Smooth muscle cell (in vitro differentiated cells): ENCODE results near the gene SARDH. TPM values are rescaled to one million over a fixed set of nuclear protein-coding genes. Genes with fewer than 3 reads are reported as not detected.
"Not testable (repeated sequence)": the region's sequence is repeated elsewhere in the genome, so short reads cannot be mapped to it uniquely, and the experiment has no call there.

Experiments used
- DNase-seq: peaks from one replicate; lab custom pipeline; 2025; ENCODE audit not compliant: unreplicated experiment; lab: John Stamatoyannopoulos, UW
- H2AFZ ChIP-seq: fragments of 200-600 bp; sonication (generic); 2 replicates; pipeline ENCODE4 v1.6.0; 2016; ENCODE audit warnings: antibody characterized with exemption, low read depth, mild to moderate bottlenecking
- H3F3A ChIP-seq: fragments of 200-600 bp; sonication (generic); 2 replicates; pipeline ENCODE4 v1.6.0; 2017; ENCODE audit warnings: antibody characterized with exemption, low read depth
- H3K27ac ChIP-seq: fragments of 200-600 bp; sonication (generic); 2 replicates; pipeline ENCODE4 v1.5.1; 2016; ENCODE audit warnings: low read depth, mild to moderate bottlenecking
- H3K27me3 ChIP-seq: fragments of 200-600 bp; sonication (generic); 2 replicates; pipeline ENCODE4 v1.6.1; 2016; ENCODE audit warnings: low read depth, mild to moderate bottlenecking
- H3K36me3 ChIP-seq: fragments of 200-600 bp; sonication (generic); 2 replicates; pipeline ENCODE4 v1.5.1; 2016; ENCODE audit warnings: low read depth
- H3K4me1 ChIP-seq: fragments of 200-600 bp; sonication (generic); 2 replicates; pipeline ENCODE4 v1.5.1; 2016; ENCODE audit warnings: low read depth
- H3K4me2 ChIP-seq: fragments of 200-600 bp; sonication (generic); 2 replicates; pipeline ENCODE4 v1.6.0; 2016; ENCODE audit warnings: mild to moderate bottlenecking
- H3K4me3 ChIP-seq: fragments of 200-600 bp; sonication (generic); 2 replicates; pipeline ENCODE4 v1.5.1; 2016; ENCODE audit warnings: mild to moderate bottlenecking
- H3K79me2 ChIP-seq: fragments of 200-600 bp; sonication (generic); 2 replicates; pipeline ENCODE4 v1.6.0; 2016; ENCODE audit warnings: low read depth, mild to moderate bottlenecking
- H3K9ac ChIP-seq: fragments of 200-600 bp; sonication (generic); 2 replicates; pipeline ENCODE4 v1.6.0; 2016; ENCODE audit warnings: low read depth
- H3K9me3 ChIP-seq: fragments of 200-600 bp; sonication (generic); replicated peaks from 2 replicates; pipeline ENCODE4 v1.5.1; 2016; ENCODE audit warnings: low read depth
- H4K20me1 ChIP-seq: fragments of 200-600 bp; sonication (generic); 2 replicates; pipeline ENCODE4 v1.6.0; 2016; ENCODE audit warnings: low read depth
- CTCF ChIP-seq: fragments of 200-600 bp; sonication (generic); IDR thresholded peaks from 2 replicates; pipeline ENCODE4 v1.5.1; 2017; ENCODE audit warnings: borderline replicate concordance, mild to moderate bottlenecking, antibody characterized with exemption; ENCODE audit not compliant: insufficient read depth, poor library complexity, severe bottlenecking
- WGBS: methylation state at CpG from one replicate; pipeline ENCODE4 v1.1.7; 2016; ENCODE audit warnings: low lambda C conversion rate; 5-methylcytosine and 5-hydroxymethylcytosine counted together
- polyA plus RNA-seq: library from polyadenylated mRNA; unstranded; fragments of >200 nt; fragmentation: Nextera tagmentation; extraction: Ambion mirVana; gene quantifications from 2 replicates; pipeline ENCODE4 v1.2.1, GENCODE V29; 2016
- total RNA-seq: library from RNA; depleted of rRNA; stranded (reverse); fragments of >200 nt; gene quantifications from 2 replicates; pipeline ENCODE4 v1.2.3, GENCODE V29; 2014

SARDH gene
- total and polyA plus RNA-seq, 2 experiments from 2014 or later = 3.3 to 10.1 TPM

GRCh38 chr9:133767008-133767407 is 28.9 kb upstream of the SARDH start:
- Histone ChIP-seq H2AFZ (no peak overlapping the region), H3K4me3 (no peak overlapping the region), H4K20me1 (no peaks in the 10 kb centered on the region), H3K27me3 (no peaks in the 10 kb centered on the region), H3K27ac (no peak overlapping the region), H3K9ac (no peak overlapping the region), H3K4me1 (no peaks in the 10 kb centered on the region), H3K36me3 (peaks cover 31% of the 10 kb centered on the region), H3F3A (no peaks in the 10 kb centered on the region), H3K9me3 (peaks cover 3% of the 10 kb centered on the region), H3K4me2 (no peak overlapping the region), H3K79me2 (no peaks in the 10 kb centered on the region)
- WGBS = 100% methylated on average over 1 of the region's 1 CpG
- no peak for TF ChIP-seq CTCF
- DNase-seq = no peak

GRCh38 chr9:133766234-133766633 is 28.1 kb upstream of the SARDH start:
- not testable (repeated sequence) for H3K27me3 ChIP-seq, H3K4me2 ChIP-seq, H3K79me2 ChIP-seq, H2AFZ ChIP-seq, H4K20me1 ChIP-seq, H3K27ac ChIP-seq, DNase-seq, H3K4me1 ChIP-seq, H3K4me3 ChIP-seq, H3F3A ChIP-seq, H3K9ac ChIP-seq, H3K9me3 ChIP-seq
- 98% methylated on average over 3 of the region's 3 CpGs for WGBS
- H3K36me3 ChIP-seq = peaks cover 31% of the 10 kb centered on the region

GRCh38 chr9:133763272-133764183 is 25.4 kb upstream of the SARDH start:
- H3K9ac ChIP-seq = no peak overlapping the region
- no peaks in the 10 kb centered on the region for H3K79me2 ChIP-seq
- H3K4me3 ChIP-seq = no peak overlapping the region
- H3F3A ChIP-seq = no peaks in the 10 kb centered on the region
- H3K27ac ChIP-seq = peak overlapping the region; percentile 53
- H3K27me3 ChIP-seq = no peaks in the 10 kb centered on the region
- no peak overlapping the region for H3K4me2 ChIP-seq
- no peak for TF ChIP-seq CTCF
- 77% methylated on average over 26 of the region's 26 CpGs for WGBS
- no peak for DNase-seq
- H3K4me1 ChIP-seq = no peaks in the 10 kb centered on the region
- peaks cover 3% of the 10 kb centered on the region for H3K9me3 ChIP-seq
- H2AFZ ChIP-seq = no peak overlapping the region
- peaks cover 28% of the 10 kb centered on the region for H3K36me3 ChIP-seq
- no peaks in the 10 kb centered on the region for H4K20me1 ChIP-seq

- no peak for TF ChIP-seq CTCF
- Histone ChIP-seq H2AFZ (no peak overlapping the region), H3K9me3 (peaks cover 3% of the 10 kb centered on the region), H4K20me1 (no peaks in the 10 kb centered on the region), H3K27me3 (no peaks in the 10 kb centered on the region), H3K27ac (no peak overlapping the region), H3F3A (no peaks in the 10 kb centered on the region), H3K4me1 (no peaks in the 10 kb centered on the region), H3K36me3 (peaks cover 20% of the 10 kb centered on the region), H3K9ac (no peak overlapping the region), H3K4me3 (no peak overlapping the region), H3K79me2 (no peaks in the 10 kb centered on the region), H3K4me2 (no peak overlapping the region)
- WGBS = 95% methylated on average over 17 of the region's 19 CpGs
- DNase-seq = no peak
These were observed 24.5 kb upstream of the SARDH start for GRCh38 chr9:133762488-133763271.
